Urothelium cell line (cell line): ENCODE results near the gene MXI1.

ENCODE experiments used
- DNase-seq: peaks from one replicate; pipeline ENCODE4 v3.0.0; 2011; ENCODE audit warnings: low spot score, mixed read lengths
- FAIRE-seq: peaks from 2 replicates; lab custom pipeline; 2011; peaks lifted over from hg19 to GRCh38; lab: Jason Lieb, UNC

Gene MXI1

DNA sequence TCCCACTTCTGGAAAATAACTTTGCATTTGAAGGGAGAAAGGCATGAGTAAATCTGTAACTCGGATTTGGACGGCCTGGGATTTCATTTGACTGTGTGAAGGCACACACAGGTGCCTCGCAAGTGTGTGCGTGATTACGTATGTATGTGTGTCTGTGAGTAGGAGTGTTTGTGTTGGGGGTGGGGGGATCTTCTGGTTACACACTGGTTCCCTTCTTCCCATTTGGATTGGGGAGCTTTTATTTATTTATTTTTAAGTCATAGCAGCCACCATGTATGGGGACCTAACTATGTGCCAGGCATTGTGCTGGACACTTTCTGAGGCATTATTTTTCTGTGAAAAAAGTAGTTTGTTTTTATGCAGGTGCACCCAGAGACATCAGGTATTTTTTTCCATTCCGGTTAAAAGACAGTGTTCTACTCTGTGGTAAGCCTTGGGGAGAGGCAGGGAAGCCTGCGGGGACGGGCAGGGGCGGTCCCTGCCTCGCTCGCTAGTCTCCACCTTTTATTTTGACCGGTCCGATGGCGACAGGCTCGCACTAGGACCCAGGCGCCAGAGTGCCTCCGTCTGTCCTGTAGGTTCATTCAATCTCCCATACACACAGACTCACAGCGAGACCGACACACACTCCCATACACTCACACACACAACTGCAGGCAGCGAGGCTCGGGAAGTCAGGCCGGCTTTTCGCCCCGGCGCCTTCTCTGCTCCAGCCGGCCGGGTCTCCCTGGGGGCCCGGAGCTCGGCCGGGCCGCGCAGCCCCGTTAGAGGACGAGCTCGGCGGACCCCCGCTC lies at the start of gene MXI1:
TSS of gene MXI1 (plus strand) at position 595 of the 794 bp plus-strand sequence. CDS start 204 bp downstream, outside the sequence.
- FAIRE-seq = no peak
- DNase-seq = no peak

DNA sequence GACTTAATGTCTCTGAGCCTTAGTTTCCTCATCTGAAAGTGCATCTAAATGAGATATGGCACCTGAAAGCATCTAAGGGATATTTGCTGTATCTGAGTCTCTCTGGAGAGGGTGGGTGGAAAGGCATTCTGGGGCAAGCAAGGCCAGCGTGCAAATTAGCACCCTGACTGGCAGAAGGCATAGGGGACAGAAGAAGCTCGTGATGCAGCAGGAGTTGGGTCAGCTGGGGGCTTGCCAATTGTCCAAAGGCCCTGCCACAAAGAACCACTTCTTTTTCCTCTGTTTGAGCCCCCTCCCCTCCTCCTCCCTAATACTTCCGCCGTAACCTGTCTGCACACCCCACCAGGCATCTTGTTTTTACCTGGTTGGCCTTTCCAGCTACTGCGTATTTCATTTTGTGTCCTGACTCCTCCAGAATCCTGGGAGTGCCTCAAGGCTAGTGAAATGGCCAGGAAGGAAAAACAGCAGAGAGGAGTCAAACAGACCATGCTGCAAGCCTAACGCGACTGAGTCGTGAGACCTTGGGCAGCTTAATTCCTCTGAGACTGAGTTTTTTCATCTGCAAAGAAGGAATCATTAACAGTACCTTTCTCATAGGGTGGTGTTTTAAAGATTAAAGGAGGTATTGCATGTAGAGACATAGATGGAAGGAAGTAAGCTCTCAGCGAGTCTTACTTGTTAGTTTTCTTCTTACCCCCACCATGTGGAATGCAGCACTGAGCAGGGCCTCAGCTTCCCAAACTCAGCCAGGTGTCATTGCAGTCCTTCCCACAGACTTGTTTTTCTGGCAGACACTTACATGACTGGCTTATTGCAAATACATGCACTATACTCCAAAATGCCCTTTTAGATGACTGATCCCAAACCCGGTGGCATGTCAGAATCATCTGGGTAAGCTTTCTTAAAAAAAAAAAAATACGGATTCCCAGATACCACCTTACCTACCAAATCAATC lies 49.1 kb upstream of the MXI1 start:
- no peak for FAIRE-seq
- no peak for DNase-seq

DNA sequence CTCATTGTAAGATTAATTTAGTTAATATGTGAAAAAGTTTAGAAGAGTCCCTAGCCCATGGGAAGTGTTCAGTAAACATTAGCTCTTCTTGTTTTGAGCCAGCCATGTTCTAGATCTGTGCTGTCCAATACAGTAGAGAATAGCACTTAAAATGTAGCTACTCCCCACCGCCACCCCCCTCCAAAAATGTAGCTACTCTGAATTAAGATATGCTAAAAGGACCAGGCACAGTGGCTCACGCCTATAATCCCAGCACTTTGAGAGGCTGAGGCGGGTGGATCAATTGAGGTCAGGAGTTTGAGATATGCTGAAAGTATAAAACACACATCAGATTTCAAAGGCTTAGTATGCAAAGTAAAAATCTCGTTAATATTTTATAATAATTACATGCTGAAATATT lies 47.3 kb upstream of the MXI1 start:
- no peak for DNase-seq
- no peak for FAIRE-seq

DNA sequence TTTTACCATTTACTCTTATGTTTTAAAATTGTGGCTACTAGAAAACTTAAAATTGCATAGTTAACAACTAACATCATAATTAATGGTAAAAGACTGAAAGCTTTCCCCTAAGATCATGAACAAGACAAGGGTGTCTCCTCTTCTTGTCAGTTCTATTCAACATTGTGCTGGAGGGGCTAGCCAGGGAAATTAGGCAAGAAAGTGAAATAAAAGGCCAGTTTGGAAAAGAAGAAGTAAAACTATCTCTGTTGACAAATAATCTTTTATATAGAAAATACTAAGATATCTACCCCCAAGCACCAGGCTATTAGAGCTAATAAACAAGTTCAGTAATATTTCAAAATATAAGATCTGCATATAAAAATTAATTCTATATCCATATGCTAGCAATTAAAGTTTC lies 46.9 kb upstream of the MXI1 start:
- DNase-seq = no peak
- FAIRE-seq = no peak

DNA sequence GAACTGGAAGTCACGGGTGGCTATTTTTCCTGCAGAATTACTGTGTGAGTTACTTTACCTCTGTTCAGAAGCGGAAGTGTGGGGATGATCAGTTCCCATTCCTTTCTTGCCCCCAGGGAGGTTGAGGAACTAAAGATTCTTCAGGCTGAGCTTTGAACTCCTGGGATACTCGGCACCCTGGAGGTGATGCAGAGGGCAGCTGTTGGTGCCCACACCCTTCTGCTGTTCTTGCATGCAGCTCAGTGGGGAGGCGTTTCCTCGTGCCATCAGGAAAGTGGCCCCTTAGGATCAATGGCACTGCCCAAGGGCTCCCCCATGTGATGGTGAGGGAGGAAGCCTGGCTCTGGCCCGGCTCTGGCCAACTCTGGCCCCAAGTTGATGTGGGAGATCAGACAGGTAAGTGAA lies 44.7 kb upstream of the MXI1 start:
- no peak for DNase-seq
- no peak for FAIRE-seq

DNA sequence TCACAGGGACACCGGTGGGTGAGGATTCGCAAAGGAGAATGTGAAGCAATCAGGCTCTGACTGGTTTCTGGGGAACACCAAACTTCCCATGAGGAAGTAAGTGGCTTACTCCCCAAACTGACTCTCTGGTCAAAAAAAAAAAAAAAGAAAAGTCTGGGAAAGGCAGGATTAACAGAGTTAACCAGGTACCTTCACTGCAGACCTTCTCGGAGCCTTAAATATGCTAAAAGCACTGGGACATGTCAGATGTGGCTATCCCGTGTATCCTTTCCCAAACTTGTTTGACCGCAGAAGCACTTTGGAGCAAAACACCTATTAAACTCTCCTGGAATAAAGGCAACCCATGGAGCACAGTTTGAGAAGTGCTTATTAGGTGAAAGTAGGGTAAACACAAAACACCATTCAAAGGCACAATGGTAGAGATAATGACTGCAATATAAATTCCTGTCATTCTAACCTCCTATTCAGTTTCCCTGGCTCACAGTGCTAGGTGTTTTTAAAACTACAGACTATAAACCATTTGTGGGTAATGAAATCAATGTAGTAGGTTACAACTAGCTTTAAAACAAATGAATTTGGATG lies 44.1 kb upstream of the MXI1 start:
- FAIRE-seq (no peak), DNase-seq (no peak)

DNA sequence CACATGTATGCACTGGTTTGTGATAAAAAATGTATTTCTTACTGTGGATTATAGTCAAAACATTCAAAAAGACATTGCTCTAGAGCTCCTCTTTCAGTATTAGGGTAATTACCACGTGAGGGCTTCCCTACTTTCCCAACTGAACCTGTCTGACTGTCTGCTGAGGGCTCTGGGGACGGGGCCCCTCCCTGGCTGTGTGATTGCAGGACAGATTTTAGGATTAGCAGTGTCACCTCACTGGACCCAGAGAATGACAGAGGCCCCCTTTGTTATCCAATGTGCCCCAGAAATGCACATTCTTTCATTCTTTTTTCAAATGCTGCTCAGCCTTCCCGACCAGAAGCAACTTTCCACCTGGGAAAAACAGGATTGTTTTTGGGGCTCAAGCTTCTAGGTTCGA lies 43.6 kb upstream of the MXI1 start:
- DNase-seq (no peak), FAIRE-seq (no peak)

DNA sequence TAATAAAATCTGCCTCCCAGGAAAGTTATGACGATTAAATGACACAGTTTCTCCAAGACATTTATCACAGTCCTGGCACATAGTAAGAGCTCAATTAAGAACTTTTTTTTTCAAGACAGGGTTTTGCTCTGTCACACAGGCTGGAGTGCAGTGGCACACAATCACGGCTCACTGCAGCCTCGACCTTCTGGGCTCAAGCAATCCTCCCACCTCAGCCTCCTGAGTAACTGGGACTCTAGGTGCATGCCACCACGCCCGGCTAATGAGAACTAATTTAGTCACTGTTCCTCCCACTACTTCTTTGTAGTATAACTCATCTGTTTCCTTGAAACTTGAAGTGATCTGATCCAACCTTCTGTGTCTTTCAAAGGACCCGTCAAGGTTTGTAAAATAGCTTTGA lies 42.2 kb upstream of the MXI1 start:
- FAIRE-seq = no peak

DNA sequence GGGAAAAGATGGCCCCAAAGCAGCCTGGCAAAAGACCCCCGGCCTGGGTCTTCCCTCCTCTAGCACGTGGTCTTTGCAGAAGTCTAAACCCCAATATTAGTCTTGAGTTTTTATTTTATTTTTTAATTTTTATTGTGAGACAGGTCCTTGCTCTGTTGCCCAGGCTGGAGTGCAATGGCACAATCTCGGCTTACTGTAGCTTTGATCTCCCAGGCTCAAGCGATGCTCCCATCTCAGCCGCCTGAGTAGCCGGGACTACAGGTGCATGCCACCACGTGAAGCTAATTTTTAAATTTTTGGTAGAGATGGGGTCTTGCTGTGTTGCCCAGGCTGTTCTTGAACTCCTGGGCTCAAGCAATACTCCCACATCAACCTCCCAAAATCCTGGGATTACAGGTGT lies 40.3 kb upstream of the MXI1 start:
- DNase-seq = no peak
- no peak for FAIRE-seq

More for the DNA sequence above, 42.2 kb upstream of the MXI1 start:
- DNase-seq = no peak

DNA sequence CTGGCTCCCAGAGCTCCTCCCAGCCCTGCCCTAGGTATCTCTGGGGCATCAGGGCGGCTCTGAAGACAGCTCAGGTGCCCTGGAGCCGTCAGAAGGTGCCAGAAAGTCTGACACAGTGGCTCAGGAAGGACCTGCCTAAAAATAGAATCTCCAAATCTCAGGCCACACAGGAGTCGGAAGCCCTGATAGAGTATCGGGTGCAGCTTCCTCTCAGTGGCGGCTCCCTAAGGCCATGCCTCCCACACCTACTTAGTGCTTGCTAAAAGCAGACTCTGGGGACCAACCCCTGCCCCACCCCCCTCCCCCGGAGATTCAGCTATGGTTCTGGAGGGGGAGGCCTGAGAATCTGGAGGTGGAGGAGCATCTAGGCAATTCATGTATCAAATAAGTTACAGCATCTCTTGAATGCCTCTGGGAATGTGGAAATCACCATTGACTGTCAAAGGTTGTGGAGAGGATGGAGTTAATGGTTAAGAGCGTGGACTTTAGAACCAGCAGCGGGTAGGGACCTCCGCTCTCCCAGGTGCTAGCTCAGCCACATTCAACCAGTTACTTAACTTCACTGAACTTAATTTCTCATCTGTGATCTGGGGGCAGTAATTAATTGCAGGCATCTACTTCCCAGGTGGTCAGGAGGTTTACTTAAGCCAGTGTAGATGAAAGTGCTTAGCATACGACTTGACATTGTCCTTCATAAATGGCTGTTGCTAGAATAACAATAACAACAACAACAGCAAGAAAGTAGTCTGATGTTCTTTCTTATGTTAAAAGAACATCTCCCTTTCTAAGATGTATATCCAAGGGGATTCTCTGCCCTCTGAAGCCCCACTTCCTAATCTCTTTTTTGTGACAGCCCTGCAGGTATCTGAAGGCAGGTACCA lies 38.6 kb upstream of the MXI1 start:
- FAIRE-seq = no peak
- DNase-seq = no peak

DNA sequence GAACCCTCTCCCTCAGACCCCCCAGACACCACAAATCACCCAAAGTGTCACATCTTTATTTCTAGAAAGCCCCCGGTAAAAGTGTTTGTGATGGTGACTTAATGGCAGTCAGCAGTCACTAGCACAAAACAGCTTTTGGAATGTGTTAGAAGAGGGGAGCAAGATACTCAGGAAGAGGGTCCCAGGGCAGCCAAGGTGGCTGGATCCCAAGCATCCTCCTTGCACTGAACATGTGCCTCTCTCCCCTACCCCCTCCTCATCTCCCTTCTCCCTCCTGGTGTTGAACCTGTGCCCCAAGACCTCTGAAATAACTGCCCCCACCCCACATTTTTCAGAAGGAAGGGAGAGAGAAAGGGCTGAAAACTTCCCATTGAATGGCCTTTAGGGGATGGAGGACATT lies 37.8 kb upstream of the MXI1 start:
- no peak for DNase-seq
- no peak for FAIRE-seq

DNA sequence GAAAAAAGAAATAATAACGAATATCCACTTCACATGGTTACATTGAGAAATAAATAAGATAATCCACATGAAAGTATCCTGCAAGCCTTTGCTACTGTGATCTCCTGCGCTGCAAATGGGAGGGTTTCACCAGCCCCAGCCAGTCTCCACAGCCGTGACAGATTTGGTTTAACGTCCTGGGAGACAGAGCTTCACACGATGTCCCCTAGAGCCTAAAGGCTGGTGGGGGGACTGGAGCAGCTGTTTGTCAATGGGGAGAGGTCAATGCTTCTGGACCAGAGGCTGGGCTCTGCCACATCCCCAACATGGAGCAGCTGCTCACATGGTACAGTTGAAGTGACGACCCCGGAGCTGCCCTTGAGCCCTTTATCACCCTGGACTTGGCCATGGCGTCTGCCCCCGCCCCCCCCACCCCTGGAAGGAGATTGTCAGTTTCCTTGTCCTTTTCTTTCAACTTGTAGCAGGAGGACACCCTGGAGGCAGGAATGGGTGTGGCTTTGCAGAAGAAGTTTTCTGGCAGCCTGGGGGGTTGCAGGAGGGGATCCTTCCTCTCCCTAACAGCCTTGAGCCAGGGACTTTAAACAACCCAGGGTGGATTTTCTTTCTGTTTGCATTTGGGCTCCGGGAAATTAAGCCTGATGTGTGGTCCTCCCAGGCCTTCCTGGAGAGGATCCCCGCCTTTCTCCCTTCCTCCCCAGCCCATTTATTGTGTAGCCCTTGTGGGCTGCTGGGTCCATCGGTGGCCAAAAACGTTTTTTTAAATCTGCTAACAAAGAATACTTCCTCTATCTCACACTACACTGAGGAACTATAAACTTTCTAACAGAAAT lies 37.0 kb upstream of the MXI1 start:
- FAIRE-seq = no peak
- DNase-seq = no peak

DNA sequence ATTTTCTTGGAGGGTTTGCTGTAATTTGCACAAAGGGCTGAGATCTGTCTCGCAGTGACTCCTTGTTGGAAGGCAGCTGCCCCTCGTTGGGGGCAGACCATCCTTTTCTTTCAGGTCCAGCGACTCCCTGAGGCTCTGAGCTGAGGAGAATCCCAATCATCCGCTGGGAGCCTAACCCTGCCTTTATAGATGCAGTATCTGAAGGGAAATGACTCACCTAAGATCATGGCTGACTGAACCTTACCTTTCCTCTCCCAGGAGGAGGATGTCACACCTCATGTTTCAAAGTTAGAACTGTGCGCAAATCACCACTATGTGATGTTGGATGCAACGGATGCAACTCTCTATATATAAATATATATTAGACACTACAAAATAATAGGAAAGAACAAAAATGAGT lies 36.4 kb upstream of the MXI1 start:
- no peak for FAIRE-seq
- no peak for DNase-seq

DNA sequence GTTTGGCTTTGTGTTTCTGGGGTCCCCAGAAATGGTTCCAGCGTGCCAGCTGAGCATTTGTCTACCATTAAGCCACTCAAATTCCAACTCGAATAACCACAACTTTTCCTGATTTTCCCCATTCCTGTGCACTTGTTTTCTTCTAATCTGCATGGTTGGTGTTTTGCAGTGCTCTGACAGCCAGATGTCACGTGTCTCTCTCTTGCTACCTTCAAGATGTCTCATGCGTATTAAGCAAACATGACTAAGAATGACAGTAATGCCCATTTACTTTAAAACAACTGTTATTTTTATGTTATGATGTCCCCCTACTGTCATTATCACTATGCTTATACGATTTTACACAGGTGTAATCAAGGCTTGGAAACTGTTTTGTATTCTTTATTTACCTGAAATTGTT lies 35.2 kb upstream of the MXI1 start:
- FAIRE-seq (no peak), DNase-seq (no peak)

DNA sequence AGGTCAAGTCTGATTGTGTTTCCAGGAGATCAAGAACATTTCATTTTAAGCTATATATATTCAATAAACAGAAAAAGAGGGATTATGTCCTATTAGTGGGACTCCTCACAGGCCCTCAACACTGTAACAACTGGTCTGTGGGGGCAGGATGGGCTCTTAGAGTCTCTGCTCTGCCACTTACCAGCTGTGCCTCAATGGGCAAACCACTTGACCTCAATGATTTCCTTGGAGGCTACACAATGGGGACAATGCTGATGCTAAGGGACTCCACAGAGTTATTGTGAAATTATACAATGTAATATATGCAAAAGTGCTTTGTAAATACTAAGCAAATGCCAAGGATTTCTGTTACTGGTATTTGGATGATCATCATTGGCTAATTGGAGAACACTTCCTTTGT lies 33.2 kb upstream of the MXI1 start:
- no peak for FAIRE-seq
- no peak for DNase-seq

DNA sequence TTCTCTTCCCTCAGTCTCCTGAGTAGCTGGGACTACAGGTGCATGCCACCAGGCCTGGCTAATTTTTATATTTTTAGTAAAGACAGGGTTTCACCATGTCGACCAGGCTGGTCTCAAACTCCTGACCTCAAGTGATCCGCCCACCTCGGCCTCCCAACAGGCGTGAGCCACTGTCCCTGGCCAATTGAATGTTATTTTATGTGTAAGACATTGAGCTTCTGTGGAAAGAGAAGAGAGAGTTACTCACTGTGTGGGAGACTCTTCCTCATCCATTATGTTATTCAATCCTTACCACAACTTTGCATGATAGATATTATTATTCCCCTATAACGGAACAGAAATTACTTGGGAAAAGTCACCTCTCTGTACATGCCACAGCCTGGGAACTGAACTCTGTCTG lies 32.6 kb upstream of the MXI1 start:
- FAIRE-seq = no peak
- no peak for DNase-seq

DNA sequence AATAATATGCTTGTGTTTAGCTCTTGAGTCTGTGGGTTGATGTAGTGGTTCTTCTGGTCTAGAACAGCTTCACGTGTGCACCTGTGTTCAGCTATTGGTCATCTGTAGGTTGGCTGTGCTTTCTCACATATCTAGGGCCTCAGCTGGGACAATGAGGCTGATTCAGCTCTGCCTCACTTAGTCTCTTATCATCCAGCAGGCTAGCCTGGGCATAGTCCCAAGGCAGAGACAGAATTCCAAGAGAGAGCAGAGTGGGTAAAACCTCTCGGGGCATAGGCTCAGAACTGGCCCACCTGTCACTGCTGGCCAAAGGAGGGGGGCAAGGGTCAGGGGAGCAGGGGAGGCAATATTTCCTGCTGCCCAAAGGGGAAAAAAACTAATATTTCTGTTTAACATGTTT lies 32.0 kb upstream of the MXI1 start:
- DNase-seq (no peak), FAIRE-seq (peak; percentile 32)

DNA sequence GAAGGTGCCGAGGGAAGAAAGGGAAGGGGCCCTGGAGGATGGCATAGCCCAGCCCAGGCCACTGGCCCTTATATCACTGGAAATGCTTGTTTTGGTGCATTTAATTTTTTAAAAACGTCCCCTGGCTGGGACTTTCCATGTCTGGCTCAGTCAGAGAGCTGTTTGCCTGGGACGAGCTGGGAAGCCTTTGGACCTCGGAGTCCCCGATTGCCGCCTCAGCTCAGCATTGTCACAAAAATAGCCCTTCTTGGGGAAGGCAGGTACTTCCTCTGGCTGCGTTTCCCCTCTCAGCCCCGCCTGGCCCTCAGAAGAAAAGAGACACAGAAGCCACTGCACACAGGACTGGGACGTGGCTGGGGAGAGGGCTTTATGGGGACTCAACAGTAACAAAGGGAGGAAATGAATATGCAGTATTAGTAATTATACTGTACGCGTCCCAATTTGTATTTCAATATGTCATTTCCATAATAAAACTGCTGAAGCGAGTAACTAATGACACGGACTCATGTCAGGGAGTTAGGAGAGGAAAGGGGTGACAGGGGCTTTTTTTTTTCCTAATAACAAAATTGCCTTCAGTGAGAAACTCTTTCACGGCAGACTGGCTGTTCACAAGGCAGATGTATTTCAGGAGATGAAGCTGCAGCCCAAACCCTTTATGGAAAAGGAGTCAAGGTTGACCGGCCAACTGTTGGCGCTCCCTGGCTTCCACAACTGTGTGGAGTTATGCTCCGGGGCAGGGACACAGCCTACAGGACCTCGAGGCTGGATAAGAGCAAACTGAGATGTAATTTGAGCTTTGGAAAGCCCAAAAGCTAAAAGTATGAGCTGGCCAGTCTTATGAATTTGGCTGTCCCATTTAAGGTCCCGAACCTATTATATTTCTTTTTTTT lies 31.0 kb upstream of the MXI1 start:
- no peak for DNase-seq
- FAIRE-seq = no peak

DNA sequence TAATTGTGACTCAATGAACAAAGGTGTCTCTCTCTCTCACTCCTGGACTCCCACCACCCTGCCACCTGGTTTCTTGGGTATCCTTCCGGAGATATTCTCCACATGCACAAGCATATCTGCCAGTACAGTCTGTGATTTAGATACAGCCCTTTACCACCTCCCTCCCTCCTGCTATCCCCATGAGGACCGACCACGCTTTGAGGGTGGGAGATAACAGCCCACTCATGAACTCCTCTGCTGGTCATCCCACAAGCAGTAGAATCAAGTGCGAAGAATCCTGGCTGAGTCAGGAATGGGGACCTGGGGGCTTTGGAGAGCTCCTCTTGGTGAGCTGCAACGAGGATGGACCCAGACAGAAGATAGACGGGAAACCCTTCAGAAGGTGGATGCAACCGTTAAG lies 28.2 kb upstream of the MXI1 start:
- FAIRE-seq (no peak), DNase-seq (no peak)
